DND-41 (cell line): ENCODE data around the gene PDGFRB.

ENCODE experiments used
- EZH2 ChIP-seq: IDR thresholded peaks from 3 replicates; pipeline ENCODE4 v1.6.1; 2012; ENCODE audit warnings: borderline replicate concordance, low read depth, mild to moderate bottlenecking, moderate library complexity, low read length, inconsistent platforms; ENCODE audit not compliant: severe bottlenecking
- TF ChIP-seq, protein P1 (sequence below): IDR thresholded peaks from 2 replicates; pipeline ENCODE4 v1.5.1; 2012; ENCODE audit warnings: borderline replicate concordance, low read length, moderate library complexity, mild to moderate bottlenecking; ENCODE audit not compliant: poor library complexity, severe bottlenecking; ENCODE audit errors: extremely low read depth

DNA sequence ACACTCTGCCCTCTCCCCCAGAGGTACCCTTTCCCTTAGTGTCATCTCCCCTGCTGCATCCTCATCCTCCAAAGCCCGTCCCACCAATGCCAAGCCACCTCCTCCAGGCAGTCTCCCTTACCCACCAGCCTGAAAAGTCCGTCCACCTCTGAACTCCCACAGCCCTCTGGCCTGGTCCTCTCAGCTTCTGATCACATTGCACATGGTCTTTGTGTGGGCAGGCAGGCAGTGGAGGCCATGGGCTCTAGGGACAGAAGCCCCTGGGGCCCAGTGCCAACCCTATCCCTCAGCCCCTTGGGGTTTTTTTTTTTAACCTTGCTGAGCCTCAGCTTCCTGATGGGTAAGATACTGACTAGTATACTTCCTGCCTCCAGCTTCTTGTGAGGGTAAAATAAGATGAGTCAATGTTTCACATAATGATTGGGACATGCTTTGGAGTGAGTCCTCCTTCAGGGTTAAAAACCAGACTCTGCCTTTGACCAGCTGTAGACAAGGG, 88.7 kb downstream of the PDGFRB start:
- TF ChIP-seq EZH2, result no peak
- TF ChIP-seq, protein P1, sequence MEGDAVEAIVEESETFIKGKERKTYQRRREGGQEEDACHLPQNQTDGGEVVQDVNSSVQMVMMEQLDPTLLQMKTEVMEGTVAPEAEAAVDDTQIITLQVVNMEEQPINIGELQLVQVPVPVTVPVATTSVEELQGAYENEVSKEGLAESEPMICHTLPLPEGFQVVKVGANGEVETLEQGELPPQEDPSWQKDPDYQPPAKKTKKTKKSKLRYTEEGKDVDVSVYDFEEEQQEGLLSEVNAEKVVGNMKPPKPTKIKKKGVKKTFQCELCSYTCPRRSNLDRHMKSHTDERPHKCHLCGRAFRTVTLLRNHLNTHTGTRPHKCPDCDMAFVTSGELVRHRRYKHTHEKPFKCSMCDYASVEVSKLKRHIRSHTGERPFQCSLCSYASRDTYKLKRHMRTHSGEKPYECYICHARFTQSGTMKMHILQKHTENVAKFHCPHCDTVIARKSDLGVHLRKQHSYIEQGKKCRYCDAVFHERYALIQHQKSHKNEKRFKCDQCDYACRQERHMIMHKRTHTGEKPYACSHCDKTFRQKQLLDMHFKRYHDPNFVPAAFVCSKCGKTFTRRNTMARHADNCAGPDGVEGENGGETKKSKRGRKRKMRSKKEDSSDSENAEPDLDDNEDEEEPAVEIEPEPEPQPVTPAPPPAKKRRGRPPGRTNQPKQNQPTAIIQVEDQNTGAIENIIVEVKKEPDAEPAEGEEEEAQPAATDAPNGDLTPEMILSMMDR, result no peak
